Embryonic facial prominence (tissue), 1 donor: ENCODE results near the gene SRRM2.
"Not testable (repeated sequence)": the region's sequence is repeated elsewhere in the genome, so short reads cannot be mapped to it uniquely, and the experiment has no call there.

ENCODE experiments used
- DNase-seq: peaks from one replicate; pipeline ENCODE4 v3.0.0-alpha.2; 2016; ENCODE audit errors: extremely low spot score

The SRRM2 gene

GRCh38 chr16:2715064-2715463, 37.4 kb upstream of the SRRM2 start:
- no peak for DNase-seq

DNA sequence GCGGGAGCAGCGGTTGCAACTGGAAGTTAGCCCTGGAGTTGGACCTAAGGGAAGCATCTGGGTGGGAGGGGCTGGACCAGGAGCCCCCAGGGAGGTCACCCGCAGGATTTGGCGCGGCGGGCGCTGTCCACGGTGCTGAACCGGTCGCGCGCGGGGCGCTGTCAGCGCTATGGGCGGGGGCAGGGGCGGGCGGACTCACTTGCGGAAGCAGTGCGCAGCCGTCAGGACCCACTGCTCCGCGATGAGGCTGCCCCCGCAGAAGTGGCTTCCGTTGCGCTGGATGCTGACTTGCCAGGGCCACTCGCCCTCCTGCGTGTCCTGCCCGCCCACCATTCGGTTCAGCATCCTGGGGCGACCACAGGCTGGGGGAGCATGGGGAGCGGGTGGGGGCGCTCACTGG, 36.9 kb upstream of the SRRM2 start:
- DNase-seq = no peak

- no peak for DNase-seq
Observed at GRCh38 chr16:2715966-2716885, 36.2 kb upstream of the SRRM2 start.

DNA sequence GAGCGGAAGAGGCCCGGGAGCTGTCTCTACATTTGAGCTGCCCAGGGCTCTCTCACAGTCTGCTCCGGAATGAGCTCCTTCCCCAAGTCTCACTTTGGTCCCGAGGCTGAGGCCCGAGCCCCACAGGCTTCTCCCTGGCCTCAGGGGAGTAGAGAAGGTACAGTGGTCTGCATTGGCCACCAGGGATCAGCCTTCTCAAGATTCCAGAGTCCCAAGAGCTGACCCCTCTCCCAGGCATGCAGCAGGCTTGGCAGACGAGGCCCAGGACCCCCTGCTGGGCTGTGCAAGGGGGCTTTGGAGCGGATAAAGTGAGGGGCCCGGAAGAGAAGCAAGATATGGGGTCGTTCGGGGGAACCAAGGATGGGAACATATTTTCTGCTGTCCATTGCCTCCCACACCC, 35.5 kb upstream of the SRRM2 start:
- DNase-seq = no peak

GRCh38 chr16:2717383-2718263, 34.8 kb upstream of the SRRM2 start:
- no peak for DNase-seq

GRCh38 chr16:2719328-2720063, 32.9 kb upstream of the SRRM2 start:
- DNase-seq = no peak

DNA sequence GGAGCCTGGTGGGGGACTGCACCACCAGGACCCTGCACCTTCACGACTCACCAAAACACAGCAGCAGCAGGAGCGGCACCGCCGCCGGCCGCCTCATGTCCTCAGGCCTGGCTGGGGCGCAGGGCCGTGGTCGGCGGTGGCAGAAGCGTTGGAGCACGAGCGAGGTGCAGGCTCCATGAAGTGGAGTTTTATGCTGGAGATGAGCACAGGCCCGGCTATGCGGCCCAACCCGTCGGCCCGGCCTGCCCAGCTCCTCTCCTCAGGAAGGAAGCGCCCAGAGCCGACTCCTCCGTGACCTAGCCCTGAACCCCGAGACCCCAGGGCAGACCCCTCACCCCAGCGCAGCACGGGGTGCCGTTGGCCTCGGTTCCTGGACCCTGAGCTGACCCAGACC, 32.4 kb upstream of the SRRM2 start, which contains the start of gene PRSS27:
Gene PRSS27, minus strand, starts transcription at position 161 of the 394 bp plus-strand sequence. Its CDS starts 64 bp downstream, at position 97.
- DNase-seq = no peak

- peak; percentile 73 for DNase-seq
Observed at GRCh38 chr16:2720719-2721633, 31.5 kb upstream of the SRRM2 start.

GRCh38 chr16:2721634-2722173, 30.7 kb upstream of the SRRM2 start:
- not testable (repeated sequence) for DNase-seq

DNA sequence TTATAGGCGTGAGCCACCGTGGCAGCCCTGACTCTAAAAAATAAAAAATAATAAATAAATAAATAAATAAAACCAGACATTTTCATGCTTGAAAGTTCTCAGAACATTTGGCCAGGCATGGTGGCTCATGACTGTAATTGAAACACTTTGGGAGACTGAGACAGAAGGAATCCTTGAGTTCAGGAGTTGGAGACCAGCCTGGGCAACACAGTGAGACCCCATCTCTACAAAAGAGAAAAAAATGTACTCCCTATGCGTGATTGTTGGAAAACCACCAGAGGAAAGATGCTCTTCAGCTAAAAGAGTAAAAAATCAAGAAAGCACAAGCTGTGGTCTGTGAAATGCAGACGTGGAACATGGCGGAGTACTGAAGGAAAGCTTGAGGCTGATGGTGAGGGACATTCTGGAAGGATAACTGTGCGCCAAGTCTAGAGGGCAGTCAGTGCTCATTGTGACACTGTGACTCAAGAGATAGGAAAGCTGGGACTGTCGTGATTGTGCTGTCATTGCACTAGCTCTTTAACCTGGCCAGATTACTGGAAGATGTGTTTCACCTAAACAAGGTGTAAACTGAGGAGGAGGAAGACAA, 28.3 kb upstream of the SRRM2 start:
- DNase-seq = no peak

DNA sequence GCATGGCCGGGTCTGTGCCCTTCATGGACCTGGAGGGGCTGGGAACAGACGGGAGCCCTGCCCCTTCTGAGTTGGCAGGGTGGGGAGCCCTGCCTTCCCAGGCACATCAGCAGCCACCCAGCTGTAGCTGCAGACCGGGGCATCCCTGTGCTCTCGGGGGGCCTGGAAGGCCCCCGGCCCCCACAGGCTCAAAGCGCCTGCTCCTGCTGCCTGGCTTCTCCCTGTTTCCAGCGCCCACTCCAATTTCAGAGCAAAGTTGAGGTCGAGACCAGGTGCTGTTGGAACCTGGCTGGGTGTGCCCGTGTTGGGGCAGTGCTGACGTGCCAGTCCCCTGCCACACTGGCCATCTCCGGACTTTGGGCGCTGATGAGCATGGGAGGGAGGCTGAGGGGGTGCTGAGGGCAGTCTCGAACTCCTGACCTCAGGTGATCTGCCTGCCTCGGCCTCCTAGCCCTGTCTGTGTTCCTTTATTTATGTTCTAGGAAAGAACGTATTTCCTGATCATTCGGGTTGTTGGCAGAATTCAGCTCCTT, 27.6 kb upstream of the SRRM2 start:
- DNase-seq = no peak

DNA sequence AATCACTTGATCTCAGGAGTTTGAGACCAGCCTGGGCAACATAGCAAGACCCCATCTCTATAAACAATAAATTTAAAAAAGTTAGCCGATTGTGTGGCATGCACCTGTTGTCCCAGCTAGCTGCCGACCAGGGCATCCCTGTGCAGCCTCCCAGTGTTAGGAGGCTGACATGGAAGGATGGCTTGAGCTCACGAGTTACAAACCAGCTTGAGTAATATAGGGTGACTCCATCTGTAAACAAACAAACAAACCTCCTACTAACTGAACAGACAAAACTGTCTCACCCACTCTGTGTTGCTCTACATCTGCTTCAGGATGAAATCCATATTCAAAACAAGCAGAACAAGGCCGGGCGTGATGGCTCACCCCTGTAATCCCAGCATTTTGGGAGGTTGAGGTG, 25.5 kb upstream of the SRRM2 start:
- DNase-seq = no peak

DNA sequence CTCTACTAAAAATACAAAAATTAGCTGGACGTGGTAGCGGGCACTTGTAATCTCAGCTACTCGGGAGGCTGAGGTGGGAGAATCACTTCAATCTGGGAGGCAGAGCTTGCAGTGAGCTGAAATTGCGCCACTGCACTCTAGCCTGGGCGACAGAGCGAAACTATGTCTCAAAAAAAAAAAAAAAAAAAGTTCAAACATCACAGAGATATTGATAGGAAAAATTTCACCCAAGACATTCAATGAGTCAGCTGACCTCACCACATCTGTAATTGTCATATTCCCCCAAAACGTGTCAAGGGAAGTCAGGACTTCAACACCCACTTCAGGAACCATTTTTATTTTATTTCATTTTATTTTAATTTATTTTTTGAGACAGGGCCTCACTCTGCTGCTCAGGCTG, 24.4 kb upstream of the SRRM2 start:
- no peak for DNase-seq

DNA sequence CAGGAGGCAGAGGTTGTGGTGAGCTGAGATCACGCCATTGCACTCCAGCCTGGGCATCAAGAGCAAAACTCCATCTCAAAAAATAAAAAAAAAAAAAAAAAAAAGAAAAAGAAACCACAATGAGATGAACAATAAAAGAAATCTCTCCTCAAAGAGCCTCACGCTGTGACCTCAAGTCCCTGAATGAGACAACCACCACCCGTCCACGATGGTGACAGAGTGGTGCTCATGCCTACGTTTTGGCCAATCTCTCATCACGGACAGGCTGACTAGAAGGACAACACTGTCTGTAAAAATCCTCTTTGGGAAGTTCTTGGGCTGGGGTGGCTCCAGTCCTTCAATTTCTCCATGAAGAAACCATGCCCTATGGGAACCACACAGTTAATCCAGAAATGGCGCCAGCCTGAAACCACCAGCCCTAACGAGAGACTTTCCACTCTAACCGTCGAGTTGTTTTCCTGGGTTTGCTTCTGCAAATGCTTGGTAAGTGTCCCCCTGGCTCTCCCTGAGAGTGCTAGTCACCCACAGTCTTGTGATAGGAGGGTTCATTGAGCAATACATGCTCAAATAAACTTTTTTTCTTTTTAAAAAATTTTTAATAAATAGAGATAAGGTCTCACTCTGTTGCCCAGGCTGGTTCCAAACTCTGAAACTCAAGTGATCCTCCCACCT, 17.5 kb upstream of the SRRM2 start:
- no peak for DNase-seq

GRCh38 chr16:2736476-2737237, 15.8 kb upstream of the SRRM2 start:
- no peak for DNase-seq

DNA sequence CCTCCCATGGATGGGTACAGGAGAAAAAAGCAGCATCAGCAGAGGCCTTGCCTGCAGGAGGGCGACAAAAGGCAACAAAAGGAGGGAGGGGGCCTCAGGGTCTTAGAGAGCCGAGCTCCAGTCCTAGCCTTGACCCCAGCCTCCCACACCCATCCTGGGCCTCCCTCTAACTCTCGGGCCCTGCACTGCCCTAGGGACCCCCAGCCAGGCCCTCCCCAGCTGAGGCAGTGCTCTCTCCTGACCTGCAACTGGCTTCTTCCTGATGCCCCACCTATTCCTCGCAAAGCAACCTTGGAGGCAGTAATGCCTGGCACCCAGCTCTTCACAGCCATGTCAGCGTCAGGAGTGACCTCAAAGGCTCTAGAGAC, 15.2 kb upstream of the SRRM2 start:
- DNase-seq = no peak

- no peak for DNase-seq
Observed at GRCh38 chr16:2737895-2738418, 14.5 kb upstream of the SRRM2 start.

- no peak for DNase-seq
Observed at GRCh38 chr16:2738615-2739014, 13.8 kb upstream of the SRRM2 start.
